ENCODE results near the gene YWHAG.
"Not testable (repeated sequence)": the region's sequence is repeated elsewhere in the genome, so short reads cannot be mapped to it uniquely, and the experiment has no call there.

The YWHAG gene

GRCh38 chr7:76358481-76359110 is at the start of gene YWHAG:
TSS of gene YWHAG (minus strand) at chr7:76358991. CDS start at chr7:76358808, 183 bp downstream.
- FAIRE-seq (no peak), DNase-seq (ENCODE audit: extremely low spot score, insufficient read length, low read depth) (peak; percentile 74)

- no peak for FAIRE-seq
- no peak for DNase-seq (ENCODE audit: extremely low spot score, insufficient read length, low read depth)
Measured at GRCh38 chr7:76408121-76408560, 49.4 kb upstream of the YWHAG start.

GRCh38 chr7:76407718-76408117 is 48.9 kb upstream of the YWHAG start:
- no peak for FAIRE-seq
- no peak for DNase-seq (ENCODE audit: extremely low spot score, insufficient read length, low read depth)

- DNase-seq (ENCODE audit: extremely low spot score, insufficient read length, low read depth) (no peak), FAIRE-seq (no peak)
Measured at GRCh38 chr7:76405738-76406137, 46.9 kb upstream of the YWHAG start.

- DNase-seq (ENCODE audit: extremely low spot score, insufficient read length, low read depth): no peak
- peak; percentile 79 for FAIRE-seq
Measured at GRCh38 chr7:76403780-76404494, 45.1 kb upstream of the YWHAG start.

GRCh38 chr7:76403097-76403496 is 44.3 kb upstream of the YWHAG start:
- not testable (repeated sequence) for DNase-seq (ENCODE audit: extremely low spot score, insufficient read length, low read depth); FAIRE-seq

GRCh38 chr7:76400248-76400647 is 41.5 kb upstream of the YWHAG start:
- no peak for FAIRE-seq
- no peak for DNase-seq (ENCODE audit: extremely low spot score, insufficient read length, low read depth)

- FAIRE-seq: peak; percentile 31
- DNase-seq (ENCODE audit: extremely low spot score, insufficient read length, low read depth): peak; percentile 74
Measured at GRCh38 chr7:76397409-76398183, 38.8 kb upstream of the YWHAG start.

GRCh38 chr7:76396864-76397263 is 38.1 kb upstream of the YWHAG start:
- no peak for FAIRE-seq

GRCh38 chr7:76395965-76396726 is 37.4 kb upstream of the YWHAG start:
- DNase-seq (ENCODE audit: extremely low spot score, insufficient read length, low read depth): no peak
- FAIRE-seq: no peak

More at GRCh38 chr7:76396864-76397263, 38.1 kb upstream of the YWHAG start:
- no peak for DNase-seq (ENCODE audit: extremely low spot score, insufficient read length, low read depth)

GRCh38 chr7:76395605-76395964 is 36.8 kb upstream of the YWHAG start:
- not testable (repeated sequence) for FAIRE-seq; DNase-seq (ENCODE audit: extremely low spot score, insufficient read length, low read depth)

GRCh38 chr7:76394957-76395356 is 36.2 kb upstream of the YWHAG start:
- FAIRE-seq (no peak), DNase-seq (ENCODE audit: extremely low spot score, insufficient read length, low read depth) (no peak)

- peak; percentile 85 for FAIRE-seq
- peak; percentile 94 for DNase-seq (ENCODE audit: extremely low spot score, insufficient read length, low read depth)
Measured at GRCh38 chr7:76393116-76394031, 34.6 kb upstream of the YWHAG start.

- DNase-seq (ENCODE audit: extremely low spot score, insufficient read length, low read depth) (no peak), FAIRE-seq (no peak)
Measured at GRCh38 chr7:76392531-76393115, 33.8 kb upstream of the YWHAG start.

GRCh38 chr7:76390092-76390491 is 31.3 kb upstream of the YWHAG start:
- no peak for FAIRE-seq
- no peak for DNase-seq (ENCODE audit: extremely low spot score, insufficient read length, low read depth)

- not testable (repeated sequence) for FAIRE-seq; DNase-seq (ENCODE audit: extremely low spot score, insufficient read length, low read depth)
Measured at GRCh38 chr7:76387789-76388188, 29.0 kb upstream of the YWHAG start.

- no peak for FAIRE-seq
- DNase-seq (ENCODE audit: extremely low spot score, insufficient read length, low read depth): no peak
Measured at GRCh38 chr7:76386691-76387260, 28.0 kb upstream of the YWHAG start.

Measured in GM18507 (cell line).